Adipocyte (in vitro differentiated cells): ENCODE measurements around the gene TMEM212.

Source experiments
- DNase-seq: peaks from one replicate; pipeline ENCODE4 v3.0.0-alpha.2; 2015; ENCODE audit warnings: low read depth
- H3K27me3 ChIP-seq: replicated peaks from 2 replicates; pipeline ENCODE4 v1.7.0; 2013; ENCODE audit warnings: mild to moderate bottlenecking, low read length, moderate library complexity; ENCODE audit not compliant: control insufficient read depth, insufficient read depth
- H3K36me3 ChIP-seq: 2 replicates; pipeline ENCODE4 v1.7.0; 2013; ENCODE audit warnings: low read length, mild to moderate bottlenecking, moderate library complexity; ENCODE audit not compliant: control insufficient read depth, insufficient read depth, severe bottlenecking
- H3K4me1 ChIP-seq: 2 replicates; pipeline ENCODE4 v1.7.0; 2013; ENCODE audit warnings: mild to moderate bottlenecking, low read length, moderate library complexity; ENCODE audit not compliant: control insufficient read depth, insufficient read depth
- H3K4me3 ChIP-seq: 2 replicates; pipeline ENCODE4 v1.7.0; 2013; ENCODE audit warnings: mild to moderate bottlenecking, low read length, moderate library complexity
- H3K9ac ChIP-seq: 2 replicates; pipeline ENCODE4 v1.7.0; 2013; ENCODE audit warnings: mild to moderate bottlenecking, low read length, moderate library complexity
- H3K9me3 ChIP-seq: 2 replicates; pipeline ENCODE4 v1.7.0; 2013; ENCODE audit warnings: mild to moderate bottlenecking, low read length, moderate library complexity; ENCODE audit not compliant: control insufficient read depth

TMEM212 gene

GRCh38 chr3:171836855-171837254 lies 6.3 kb upstream of the TMEM212 start:
- no peaks in the 10 kb centered on the region for H3K27me3 ChIP-seq
- no peak overlapping the region for H3K9ac ChIP-seq
- no peak for DNase-seq
- H3K36me3 ChIP-seq, result no peaks in the 10 kb centered on the region
- no peak overlapping the region for H3K4me3 ChIP-seq
- no peaks in the 10 kb centered on the region for H3K9me3 ChIP-seq
- H3K4me1 ChIP-seq, result peaks cover 61% of the 10 kb centered on the region

GRCh38 chr3:171837698-171838097 lies 5.5 kb upstream of the TMEM212 start:
- no peaks in the 10 kb centered on the region for H3K36me3 ChIP-seq
- peak overlapping the region; percentile 77 for H3K4me3 ChIP-seq
- H3K9ac ChIP-seq, result peak overlapping the region; percentile 82
- no peak for DNase-seq
- no peaks in the 10 kb centered on the region for H3K27me3 ChIP-seq
- H3K9me3 ChIP-seq, result no peaks in the 10 kb centered on the region
- peaks cover 53% of the 10 kb centered on the region for H3K4me1 ChIP-seq

GRCh38 chr3:171838218-171838720 lies 4.9 kb upstream of the TMEM212 start:
- Histone ChIP-seq H3K27me3 (no peaks in the 10 kb centered on the region), H3K4me1 (peaks cover 53% of the 10 kb centered on the region), H3K9ac (peak overlapping the region; percentile 82), H3K4me3 (peak overlapping the region; percentile 77), H3K9me3 (no peaks in the 10 kb centered on the region), H3K36me3 (no peaks in the 10 kb centered on the region)
- peak; percentile 90 for DNase-seq

- H3K9ac ChIP-seq, result no peak overlapping the region
- no peaks in the 10 kb centered on the region for H3K9me3 ChIP-seq
- no peak overlapping the region for H3K4me3 ChIP-seq
- no peaks in the 10 kb centered on the region for H3K36me3 ChIP-seq
- no peak for DNase-seq
- H3K27me3 ChIP-seq, result no peaks in the 10 kb centered on the region
- H3K4me1 ChIP-seq, result peaks cover 43% of the 10 kb centered on the region
These were observed 3.9 kb upstream of the TMEM212 start for GRCh38 chr3:171839270-171839669.

- no peak overlapping the region for H3K4me3 ChIP-seq
- H3K9me3 ChIP-seq, result no peaks in the 10 kb centered on the region
- no peak for DNase-seq
- H3K9ac ChIP-seq, result no peak overlapping the region
- H3K36me3 ChIP-seq, result no peaks in the 10 kb centered on the region
- peaks cover 38% of the 10 kb centered on the region for H3K4me1 ChIP-seq
- H3K27me3 ChIP-seq, result no peaks in the 10 kb centered on the region
These were observed 2.7 kb upstream of the TMEM212 start for GRCh38 chr3:171840445-171840810.

GRCh38 chr3:171840811-171841619 lies 2.1 kb upstream of the TMEM212 start:
- Histone ChIP-seq H3K36me3 (no peaks in the 10 kb centered on the region), H3K9me3 (no peaks in the 10 kb centered on the region), H3K27me3 (no peaks in the 10 kb centered on the region), H3K4me3 (no peak overlapping the region), H3K4me1 (peaks cover 38% of the 10 kb centered on the region), H3K9ac (no peak overlapping the region)
- DNase-seq, result no peak

GRCh38 chr3:171841620-171842000 lies 1.5 kb upstream of the TMEM212 start:
- no peak overlapping the region for H3K4me3 ChIP-seq
- no peaks in the 10 kb centered on the region for H3K36me3 ChIP-seq
- H3K9ac ChIP-seq, result no peak overlapping the region
- H3K9me3 ChIP-seq, result no peaks in the 10 kb centered on the region
- peak; percentile 68 for DNase-seq
- no peaks in the 10 kb centered on the region for H3K27me3 ChIP-seq
- peaks cover 36% of the 10 kb centered on the region for H3K4me1 ChIP-seq

- Histone ChIP-seq H3K36me3 (no peaks in the 10 kb centered on the region), H3K4me3 (no peak overlapping the region), H3K27me3 (no peaks in the 10 kb centered on the region), H3K9ac (no peak overlapping the region), H3K9me3 (no peaks in the 10 kb centered on the region), H3K4me1 (peaks cover 10% of the 10 kb centered on the region)
- no peak for DNase-seq
These were observed 1.7 kb downstream of the TMEM212 start for GRCh38 chr3:171844873-171845272.

GRCh38 chr3:171845481-171846284 lies 2.5 kb downstream of the TMEM212 start:
- H3K9ac ChIP-seq, result no peak overlapping the region
- no peak overlapping the region for H3K4me3 ChIP-seq
- no peaks in the 10 kb centered on the region for H3K27me3 ChIP-seq
- DNase-seq, result no peak
- H3K9me3 ChIP-seq, result no peaks in the 10 kb centered on the region
- peaks cover 10% of the 10 kb centered on the region for H3K4me1 ChIP-seq
- H3K36me3 ChIP-seq, result no peaks in the 10 kb centered on the region

GRCh38 chr3:171846597-171846996 lies 3.4 kb downstream of the TMEM212 start:
- no peak for DNase-seq
- Histone ChIP-seq H3K36me3 (no peaks in the 10 kb centered on the region), H3K4me1 (peaks cover 6% of the 10 kb centered on the region), H3K9me3 (no peaks in the 10 kb centered on the region), H3K9ac (no peak overlapping the region), H3K27me3 (no peaks in the 10 kb centered on the region), H3K4me3 (no peak overlapping the region)

GRCh38 chr3:171847133-171847532 lies 4.0 kb downstream of the TMEM212 start:
- Histone ChIP-seq H3K9me3 (no peaks in the 10 kb centered on the region), H3K4me1 (peaks cover 6% of the 10 kb centered on the region), H3K36me3 (no peaks in the 10 kb centered on the region), H3K4me3 (no peak overlapping the region), H3K9ac (no peak overlapping the region), H3K27me3 (no peaks in the 10 kb centered on the region)
- no peak for DNase-seq
